GM12878 (cell line): ENCODE data around the gene ARHGEF37.

Source experiments
- CTCF ChIP-seq, 3 experiments: IDR thresholded peaks in 2 of 3; conservative IDR thresholded peaks in 1 of 3; 2 replicates each; pipeline ENCODE4 v1.5.1; 2011; ENCODE audit warnings: low read depth in 3 of 3, low read length in 3 of 3, mild to moderate bottlenecking in 3 of 3, control low read depth in 2 of 3, moderate library complexity in 2 of 3, inconsistent platforms in 1 of 3, mixed read lengths in 1 of 3; ENCODE audit not compliant: control insufficient read depth in 2 of 3, insufficient read depth in 1 of 3; ENCODE audit errors: extremely low read depth in 1 of 3
- NRF1 ChIP-seq: conservative IDR thresholded peaks from 2 replicates; pipeline ENCODE4 v1.6.1; 2011; ENCODE audit warnings: mild to moderate bottlenecking, low read depth, low read length, improper control_type of control experiment

DNA sequence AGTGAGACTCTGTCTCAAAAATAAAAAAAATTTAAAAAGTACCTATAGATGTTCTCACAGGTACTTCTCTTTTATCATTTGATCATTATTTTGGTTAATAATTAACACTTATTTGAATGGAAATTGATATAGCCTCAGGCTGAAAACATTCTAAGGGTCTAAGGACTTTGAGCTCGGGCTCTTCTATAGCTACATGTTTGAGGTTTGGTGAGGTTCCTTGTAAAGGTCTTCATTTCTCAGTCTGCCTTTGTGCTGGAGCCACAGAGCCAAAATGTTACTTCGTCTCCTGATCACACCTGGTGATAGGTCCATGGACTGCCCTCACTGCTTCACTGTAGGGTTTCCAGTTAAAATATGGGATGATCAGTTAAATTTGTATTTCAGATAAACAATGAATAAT is 22.6 kb downstream of the ARHGEF37 start:
- TF ChIP-seq CTCF (IDR thresholded peaks at IDR 0.05 in 2 of 3, conservative IDR thresholded peaks at IDR 0.05 in 1 of 3; ENCODE audit: control insufficient read depth in 2 of 3, extremely low read depth in 1 of 3, insufficient read depth in 1 of 3, low read depth in 3 of 3, low read length in 3 of 3) = no peak
- no peak for TF ChIP-seq NRF1
